IPS-20b (cell line): ENCODE results near the gene TPSD1.
"Not testable (repeated sequence)": the region's sequence is repeated elsewhere in the genome, so short reads cannot be mapped to it uniquely, and the experiment has no call there.

Experiments used
- H3K27ac ChIP-seq: one replicate; pipeline ENCODE4 v1.5.1; 2013; ENCODE audit warnings: low read length
- H3K27me3 ChIP-seq: 2 replicates; pipeline ENCODE4 v1.6.1; 2013; ENCODE audit warnings: mild to moderate bottlenecking, low read length, inconsistent platforms; ENCODE audit not compliant: insufficient read depth
- H3K36me3 ChIP-seq: 2 replicates; pipeline ENCODE4 v1.6.1; 2013; ENCODE audit warnings: low read depth, mild to moderate bottlenecking, inconsistent platforms, low read length, moderate library complexity; ENCODE audit not compliant: insufficient read depth
- H3K4me1 ChIP-seq: 2 replicates; pipeline ENCODE4 v1.6.1; 2013; ENCODE audit warnings: mild to moderate bottlenecking, control low read depth, inconsistent platforms, low read length, moderate library complexity; ENCODE audit not compliant: insufficient read depth
- H3K4me3 ChIP-seq: 2 replicates; pipeline ENCODE4 v1.5.1; 2013; ENCODE audit warnings: mild to moderate bottlenecking, low read length, inconsistent platforms
- H3K9ac ChIP-seq: 2 replicates; pipeline ENCODE4 v1.6.1; 2013; ENCODE audit warnings: low read depth, mild to moderate bottlenecking, inconsistent platforms, low read length, moderate library complexity
- H3K9me3 ChIP-seq: 2 replicates; pipeline ENCODE4 v1.6.1; 2013; ENCODE audit warnings: mild to moderate bottlenecking, low read depth, low read length, inconsistent platforms; ENCODE audit not compliant: insufficient read depth

TPSD1 gene

GRCh38 chr16:1247903-1248537 is 7.8 kb upstream of the TPSD1 start:
- H3K9me3 ChIP-seq, H3K4me1 ChIP-seq, H3K27ac ChIP-seq, H3K4me3 ChIP-seq, H3K9ac ChIP-seq, H3K36me3 ChIP-seq: not testable (repeated sequence)
- H3K27me3 ChIP-seq = peaks cover 21% of the 10 kb centered on the region

GRCh38 chr16:1249031-1249755 is 6.7 kb upstream of the TPSD1 start:
- peaks cover 21% of the 10 kb centered on the region for H3K27me3 ChIP-seq
- H3K4me1 ChIP-seq, H3K4me3 ChIP-seq, H3K27ac ChIP-seq, H3K36me3 ChIP-seq, H3K9ac ChIP-seq, H3K9me3 ChIP-seq: not testable (repeated sequence)

GRCh38 chr16:1253701-1254364 is 2.0 kb upstream of the TPSD1 start:
- not testable (repeated sequence) for H3K4me1 ChIP-seq, H3K4me3 ChIP-seq, H3K27ac ChIP-seq, H3K9me3 ChIP-seq, H3K9ac ChIP-seq, H3K27me3 ChIP-seq, H3K36me3 ChIP-seq

DNA sequence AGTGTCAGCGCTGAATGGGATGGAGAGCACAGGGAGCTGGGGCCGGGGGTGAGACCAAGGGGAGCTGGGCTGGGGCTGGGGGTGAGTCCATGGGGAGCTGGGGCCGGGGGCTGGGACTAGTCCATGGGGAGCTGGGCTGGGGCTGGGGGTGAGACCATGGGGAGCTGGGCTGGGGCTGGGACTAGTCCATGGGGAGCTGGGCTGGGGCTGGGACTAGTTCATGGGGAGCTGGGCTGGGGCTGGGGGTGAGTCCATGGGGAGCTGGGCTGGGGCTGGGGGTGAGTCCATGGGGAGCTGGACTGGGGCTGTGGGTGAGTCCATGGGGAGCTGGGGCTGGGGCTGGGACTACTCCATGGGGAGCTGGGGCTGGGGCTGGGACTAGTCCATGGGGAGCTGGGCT is 1.0 kb upstream of the TPSD1 start:
- peaks cover 12% of the 10 kb centered on the region for H3K27me3 ChIP-seq
- not testable (repeated sequence) for H3K36me3 ChIP-seq, H3K4me1 ChIP-seq, H3K27ac ChIP-seq, H3K9ac ChIP-seq, H3K4me3 ChIP-seq, H3K9me3 ChIP-seq

DNA sequence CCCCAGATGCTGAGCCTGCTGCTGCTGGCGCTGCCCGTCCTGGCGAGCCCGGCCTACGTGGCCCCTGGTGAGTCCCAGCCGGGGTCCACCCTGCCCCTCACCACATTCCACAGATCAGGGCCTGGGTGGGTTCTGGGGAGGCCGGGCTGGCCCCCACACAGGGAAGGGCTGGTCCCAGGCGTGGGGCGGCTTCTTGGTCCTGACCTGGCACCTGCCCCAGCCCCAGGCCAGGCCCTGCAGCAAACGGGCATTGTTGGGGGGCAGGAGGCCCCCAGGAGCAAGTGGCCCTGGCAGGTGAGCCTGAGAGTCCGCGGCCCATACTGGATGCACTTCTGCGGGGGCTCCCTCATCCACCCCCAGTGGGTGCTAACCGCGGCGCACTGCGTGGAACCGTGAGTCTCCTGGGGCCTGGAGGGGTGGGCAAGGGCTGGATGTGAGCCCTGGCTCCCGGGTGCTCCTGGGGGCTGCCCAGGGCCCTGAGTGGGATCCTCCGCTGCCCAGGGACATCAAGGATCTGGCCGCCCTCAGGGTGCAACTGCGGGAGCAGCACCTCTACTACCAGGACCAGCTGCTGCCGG is 516 bp downstream of the TPSD1 start:
- H3K4me1 ChIP-seq, H3K27ac ChIP-seq, H3K36me3 ChIP-seq, H3K4me3 ChIP-seq, H3K9ac ChIP-seq, H3K9me3 ChIP-seq: not testable (repeated sequence)
- peaks cover 27% of the 10 kb centered on the region for H3K27me3 ChIP-seq

DNA sequence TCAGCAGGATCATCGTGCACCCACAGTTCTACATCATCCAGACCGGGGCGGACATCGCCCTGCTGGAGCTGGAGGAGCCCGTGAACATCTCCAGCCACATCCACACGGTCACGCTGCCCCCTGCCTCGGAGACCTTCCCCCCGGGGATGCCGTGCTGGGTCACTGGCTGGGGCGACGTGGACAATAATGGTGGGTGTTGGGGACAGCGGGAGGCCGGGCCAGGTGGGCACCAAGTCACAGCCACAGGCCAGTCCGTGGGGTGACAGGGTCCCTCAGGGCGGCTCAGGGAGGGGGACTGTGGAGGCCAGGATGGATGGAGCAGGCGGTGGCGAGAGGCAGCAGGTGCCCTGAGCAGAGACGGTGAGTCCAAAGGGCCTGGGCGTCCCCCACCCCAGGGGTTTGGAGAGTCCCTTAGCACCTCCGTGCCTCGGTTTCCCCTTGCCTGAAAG is 1.0 kb downstream of the TPSD1 start:
- H3K36me3 ChIP-seq = no peaks in the 10 kb centered on the region
- H3K4me1 ChIP-seq = no peaks in the 10 kb centered on the region; the same call in 1 of the 2 replicates
- peaks cover 32% of the 10 kb centered on the region for H3K27me3 ChIP-seq
- H3K9me3 ChIP-seq = no peaks in the 10 kb centered on the region
- no peak overlapping the region for H3K9ac ChIP-seq
- H3K27ac ChIP-seq = no peak overlapping the region
- H3K4me3 ChIP-seq = no peak overlapping the region

GRCh38 chr16:1257561-1258224 is 1.8 kb downstream of the TPSD1 start:
- Histone ChIP-seq H3K36me3 (no peaks in the 10 kb centered on the region), H3K4me1 (no peaks in the 10 kb centered on the region; the same call in 1 of the 2 replicates), H3K9me3 (no peaks in the 10 kb centered on the region), H3K9ac (no peak overlapping the region), H3K4me3 (no peak overlapping the region), H3K27ac (no peak overlapping the region), H3K27me3 (peaks cover 38% of the 10 kb centered on the region)

DNA sequence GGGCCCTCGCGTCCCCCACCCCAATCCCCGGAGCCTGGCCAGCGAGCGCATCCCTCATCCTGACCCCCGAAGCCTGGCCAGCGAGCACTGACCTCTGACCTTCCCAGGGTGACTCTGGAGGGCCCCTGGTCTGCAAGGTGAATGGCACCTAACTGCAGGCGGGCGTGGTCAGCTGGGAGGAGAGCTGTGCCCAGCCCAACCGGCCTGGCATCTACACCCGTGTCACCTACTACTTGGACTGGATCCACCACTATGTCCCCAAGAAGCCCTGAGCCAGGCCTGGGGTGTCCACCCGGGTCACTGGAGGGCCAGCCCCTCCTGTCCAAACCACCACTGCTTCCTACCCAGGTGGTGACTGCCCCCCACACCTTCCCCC is 2.3 kb downstream of the TPSD1 start:
- Histone ChIP-seq H3K9ac (no peak overlapping the region), H3K27me3 (peaks cover 38% of the 10 kb centered on the region), H3K9me3 (no peaks in the 10 kb centered on the region), H3K36me3 (no peaks in the 10 kb centered on the region), H3K27ac (no peak overlapping the region), H3K4me1 (no peaks in the 10 kb centered on the region; the same call in 1 of the 2 replicates), H3K4me3 (no peak overlapping the region)

DNA sequence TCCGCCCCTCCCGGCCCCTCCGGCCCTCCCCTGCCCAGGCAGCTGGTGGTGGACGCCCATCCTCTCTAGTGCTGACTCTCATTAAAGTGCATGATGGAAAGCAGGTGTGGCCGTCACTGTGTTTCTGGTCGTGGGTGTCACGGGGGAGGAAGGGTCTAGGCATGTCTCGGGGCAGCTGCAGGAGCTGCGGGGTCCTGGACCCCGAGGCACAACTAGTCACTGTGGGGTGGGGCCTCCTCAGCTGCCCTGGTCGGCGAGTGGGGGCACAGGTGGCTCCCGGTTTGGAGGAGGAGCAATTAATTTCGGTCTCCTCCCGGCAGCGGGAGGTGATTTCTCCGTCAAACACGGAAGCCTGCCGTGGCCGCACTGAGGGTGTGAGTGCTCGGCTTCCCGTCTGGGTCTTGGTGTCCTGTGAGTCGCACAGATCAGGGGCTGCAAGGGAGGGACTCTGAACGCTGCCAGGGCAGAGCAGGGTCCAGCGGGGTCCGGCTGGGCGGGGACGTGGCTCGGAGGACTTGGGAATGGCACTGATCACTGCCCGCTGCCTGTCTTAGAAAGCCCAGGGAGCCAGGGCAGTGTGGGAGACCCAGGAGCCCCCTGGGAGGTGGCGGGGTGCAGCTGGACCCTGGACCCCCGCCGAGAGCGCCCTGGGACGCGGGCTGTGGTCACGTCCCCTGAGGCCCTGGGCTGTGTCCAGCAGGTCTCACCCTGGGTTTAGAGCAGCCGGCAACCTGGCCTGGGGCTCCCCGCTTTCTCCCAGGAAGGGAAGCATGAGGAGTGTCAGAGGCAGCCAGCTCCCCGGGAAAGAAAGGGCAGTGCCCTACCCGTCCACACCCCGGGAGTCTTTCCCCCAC is 3.3 kb downstream of the TPSD1 start:
- no peaks in the 10 kb centered on the region; the same call in 1 of the 2 replicates for H3K4me1 ChIP-seq
- H3K4me3 ChIP-seq = peak overlapping the region; percentile 46; the same call in 1 of the 2 replicates
- no peak overlapping the region for H3K27ac ChIP-seq
- H3K9me3 ChIP-seq = no peaks in the 10 kb centered on the region
- no peak overlapping the region for H3K9ac ChIP-seq
- H3K27me3 ChIP-seq = peaks cover 38% of the 10 kb centered on the region
- no peaks in the 10 kb centered on the region for H3K36me3 ChIP-seq

DNA sequence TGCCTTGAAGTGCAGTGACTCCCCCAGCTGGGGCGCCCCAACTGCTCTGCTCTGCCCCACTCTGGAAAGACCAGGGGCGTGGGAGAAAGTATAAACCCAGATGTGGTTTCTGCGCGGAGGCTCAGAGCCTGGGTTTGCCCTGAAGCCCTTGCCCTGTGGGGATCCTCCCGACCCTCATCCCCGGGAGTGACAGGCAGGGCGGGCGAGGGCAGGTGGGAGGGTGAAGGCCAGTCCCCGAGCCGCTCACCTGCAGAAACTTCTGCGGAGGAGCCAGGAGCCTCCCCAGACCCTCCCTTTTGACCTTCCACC is 3.8 kb downstream of the TPSD1 start:
- no peak overlapping the region for H3K9ac ChIP-seq
- peaks cover 38% of the 10 kb centered on the region for H3K27me3 ChIP-seq
- no peaks in the 10 kb centered on the region; the same call in 1 of the 2 replicates for H3K4me1 ChIP-seq
- no peaks in the 10 kb centered on the region for H3K9me3 ChIP-seq
- H3K4me3 ChIP-seq = no peak overlapping the region
- H3K27ac ChIP-seq = no peak overlapping the region
- H3K36me3 ChIP-seq = no peaks in the 10 kb centered on the region

DNA sequence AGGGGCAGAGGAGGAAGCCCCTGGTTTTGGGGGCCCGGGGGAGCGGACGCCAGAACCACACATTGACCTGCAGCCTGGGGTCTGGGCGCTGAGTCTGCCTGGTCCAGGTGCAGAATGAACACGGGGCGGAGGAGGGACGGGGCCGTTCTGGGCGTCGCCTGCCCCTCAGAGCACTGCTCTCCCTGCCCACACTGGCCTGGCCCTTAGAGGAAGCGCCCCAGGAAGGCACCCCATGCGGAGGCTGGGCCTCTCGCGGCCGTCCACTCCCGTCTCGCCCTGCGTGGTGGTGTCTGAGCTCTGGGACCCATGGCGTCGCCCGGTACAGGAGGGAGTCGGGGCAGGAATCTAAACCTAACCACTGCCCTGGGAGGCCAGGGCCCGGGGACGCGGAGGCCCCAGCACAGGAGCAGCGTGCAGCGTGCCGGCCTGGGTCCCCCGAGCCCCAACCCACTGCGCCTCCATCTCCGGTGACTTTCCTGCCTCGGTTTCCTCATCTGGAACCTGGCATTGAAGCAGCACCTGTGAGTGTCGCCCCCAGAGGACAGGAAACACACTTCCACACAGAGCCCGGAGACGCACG is 4.3 kb downstream of the TPSD1 start:
- no peaks in the 10 kb centered on the region for H3K9me3 ChIP-seq
- H3K4me1 ChIP-seq = no peaks in the 10 kb centered on the region; the same call in 1 of the 2 replicates
- peaks cover 38% of the 10 kb centered on the region for H3K27me3 ChIP-seq
- no peak overlapping the region for H3K4me3 ChIP-seq
- H3K36me3 ChIP-seq = no peaks in the 10 kb centered on the region
- no peak overlapping the region for H3K27ac ChIP-seq
- H3K9ac ChIP-seq = no peak overlapping the region
